Hematopoietic multipotent progenitor cell treated with erythropoietin and hydrocortisone succinate and interleukin-3 and kit ligand, for 15 days (in vitro differentiated cells): ENCODE measurements around the gene MOV10.

ENCODE experiments used
- DNase-seq: peaks from one replicate; pipeline ENCODE4 v3.0.0-alpha.2; 2015; ENCODE audit warnings: low spot score

MOV10 gene

DNA sequence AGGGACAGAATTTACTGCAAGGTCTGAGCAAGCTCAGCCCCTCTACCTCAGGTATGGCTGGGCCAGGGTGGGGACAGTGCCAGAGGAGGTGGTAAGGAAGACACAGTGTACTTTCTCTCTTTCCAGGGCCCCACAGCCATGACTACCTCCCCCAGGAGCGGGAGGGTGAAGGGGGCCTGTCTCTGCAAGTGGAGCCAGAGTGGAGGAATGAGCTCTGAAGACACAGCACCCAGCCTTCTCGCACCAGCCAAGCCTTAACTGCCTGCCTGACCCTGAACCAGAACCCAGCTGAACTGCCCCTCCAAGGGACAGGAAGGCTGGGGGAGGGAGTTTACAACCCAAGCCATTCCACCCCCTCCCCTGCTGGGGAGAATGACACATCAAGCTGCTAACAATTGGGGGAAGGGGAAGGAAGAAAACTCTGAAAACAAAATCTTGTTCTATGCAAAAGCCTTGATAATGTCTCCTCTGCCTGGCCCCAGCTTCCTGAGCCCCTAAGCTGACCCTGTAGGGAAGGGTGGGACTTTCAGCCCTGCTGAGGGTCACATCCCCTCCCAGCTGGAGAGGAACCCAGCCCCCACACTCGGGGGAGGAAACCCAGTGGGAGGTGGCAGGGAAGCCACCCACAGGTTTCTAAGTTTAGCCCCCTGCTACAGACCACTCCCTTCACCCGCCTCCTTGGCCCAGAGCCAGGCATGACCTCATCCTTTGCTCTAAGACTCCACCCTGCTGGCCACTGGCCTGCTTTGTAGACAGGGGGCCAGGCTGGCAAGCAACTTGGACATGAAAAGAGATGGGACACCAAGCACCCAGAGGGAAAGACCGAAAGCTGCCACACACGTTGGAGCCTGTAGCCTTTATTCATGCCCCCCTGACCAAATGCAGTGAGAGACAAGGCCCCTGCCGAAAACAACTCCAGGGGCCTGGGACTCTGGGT lies 26.1 kb downstream of the MOV10 start:
- DNase-seq: peak; percentile 88

DNA sequence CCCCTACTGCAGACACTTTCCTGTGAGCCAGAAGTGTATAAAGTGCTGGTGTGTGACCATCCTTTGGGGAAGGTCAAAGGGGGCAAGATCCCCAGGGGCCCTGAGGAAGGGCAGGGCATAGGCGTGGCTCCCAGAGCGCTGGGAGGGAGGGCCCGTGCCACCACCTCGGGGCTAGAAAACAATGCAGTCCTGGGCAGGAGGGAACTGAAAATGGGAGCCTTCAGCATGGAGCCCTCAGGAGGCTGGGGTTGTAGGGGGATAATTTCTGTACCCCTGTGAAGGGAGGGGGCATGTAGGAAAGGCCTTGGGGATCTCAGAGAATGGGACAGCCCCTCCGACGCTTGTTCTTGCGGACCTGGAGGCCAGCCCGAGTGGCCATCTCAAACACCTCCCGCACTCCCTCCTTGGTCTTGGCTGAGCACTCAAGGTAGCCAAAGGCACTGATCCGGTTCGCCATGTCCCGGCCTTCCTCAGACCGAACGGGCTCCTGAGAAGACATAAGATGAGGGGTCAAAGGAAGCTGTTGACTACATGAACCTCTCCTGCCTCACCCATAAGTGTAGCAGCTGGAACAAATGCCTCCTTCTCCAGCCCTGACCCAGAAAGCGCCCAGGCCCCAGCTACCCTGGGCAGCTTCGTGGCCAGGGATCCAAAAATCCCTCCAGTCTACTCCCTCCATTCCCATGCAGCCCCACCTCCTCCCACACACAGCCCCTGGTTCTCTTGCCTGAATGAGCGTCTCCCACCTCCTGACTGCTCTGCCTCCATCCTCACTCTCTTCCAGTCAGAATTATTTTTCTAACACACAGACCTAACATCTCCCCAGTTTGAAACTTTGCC lies 27.0 kb downstream of the MOV10 start:
- no peak for DNase-seq

DNA sequence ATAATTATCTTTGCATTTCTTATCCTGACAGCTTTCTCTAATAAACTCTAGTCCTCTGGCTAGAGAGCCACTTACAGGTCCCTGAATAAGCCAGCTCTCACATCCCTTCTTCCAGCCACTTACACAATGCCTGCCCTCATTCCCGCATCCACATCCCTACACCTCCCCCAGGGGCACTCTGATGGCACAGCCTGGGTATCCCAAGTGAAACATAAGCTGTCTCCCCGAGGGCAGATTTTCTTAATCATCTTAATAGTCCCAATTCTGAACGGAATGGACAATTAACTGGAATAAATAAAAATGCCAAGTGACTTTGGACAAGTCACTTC lies 27.6 kb downstream of the MOV10 start:
- no peak for DNase-seq

DNA sequence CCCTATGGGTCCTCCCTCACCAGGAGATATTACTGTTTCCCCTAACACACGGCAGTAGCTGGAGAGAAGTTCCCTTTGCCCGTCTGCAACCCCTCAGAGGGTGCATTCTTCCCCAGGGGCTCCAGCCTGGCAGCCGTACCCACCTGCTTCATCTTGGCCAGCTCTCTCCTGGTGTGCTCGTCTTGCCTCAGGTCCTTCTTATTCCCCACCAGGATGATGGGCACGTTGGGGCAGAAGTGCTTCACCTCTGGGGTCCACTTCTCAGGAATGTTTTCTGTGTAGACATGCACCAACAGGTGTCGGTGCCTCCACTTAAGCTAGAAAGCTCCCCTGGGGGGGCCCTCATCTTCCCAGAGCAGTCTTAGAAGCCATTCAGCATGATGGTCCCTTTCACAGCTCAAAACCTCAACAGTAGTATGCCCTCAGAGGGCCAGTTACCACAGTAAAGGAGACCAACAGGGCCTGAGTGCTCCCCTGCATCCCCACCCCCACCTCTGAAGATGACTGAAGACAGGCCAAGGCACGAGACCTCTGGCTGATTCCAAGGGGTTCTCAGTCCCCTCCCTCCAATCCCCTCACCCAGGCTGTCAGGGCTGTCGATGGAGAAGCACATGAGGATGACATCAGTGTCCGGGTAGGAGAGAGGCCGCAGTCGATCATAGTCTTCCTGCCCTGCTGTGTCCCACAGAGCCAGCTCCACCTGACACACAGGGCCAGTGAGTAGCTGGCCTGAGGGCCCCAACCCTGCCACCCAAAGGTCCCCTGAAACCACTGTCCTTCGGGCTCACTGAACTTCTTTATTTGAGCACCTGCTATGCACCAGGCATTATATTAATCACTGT lies 28.2 kb downstream of the MOV10 start:
- DNase-seq: no peak

DNA sequence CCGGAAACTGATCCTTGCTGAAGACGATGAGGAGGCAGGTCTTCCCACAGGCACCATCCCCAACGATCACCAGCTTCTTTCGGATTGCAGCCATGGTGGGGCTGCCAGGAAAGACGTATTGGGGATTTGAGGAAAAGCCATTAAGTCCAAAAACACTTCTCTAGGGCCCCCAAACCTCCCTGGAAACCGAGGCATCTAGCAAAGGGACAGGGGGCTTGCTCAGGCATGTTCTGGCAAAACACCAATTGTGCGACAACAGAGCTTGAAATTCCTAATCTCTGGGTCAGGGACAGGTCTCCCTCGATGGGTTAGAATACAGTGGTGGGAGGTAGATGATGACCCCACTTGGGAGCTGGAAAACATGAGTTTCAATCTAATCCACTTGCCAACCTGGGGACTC lies 29.2 kb downstream of the MOV10 start:
- DNase-seq: no peak

DNA sequence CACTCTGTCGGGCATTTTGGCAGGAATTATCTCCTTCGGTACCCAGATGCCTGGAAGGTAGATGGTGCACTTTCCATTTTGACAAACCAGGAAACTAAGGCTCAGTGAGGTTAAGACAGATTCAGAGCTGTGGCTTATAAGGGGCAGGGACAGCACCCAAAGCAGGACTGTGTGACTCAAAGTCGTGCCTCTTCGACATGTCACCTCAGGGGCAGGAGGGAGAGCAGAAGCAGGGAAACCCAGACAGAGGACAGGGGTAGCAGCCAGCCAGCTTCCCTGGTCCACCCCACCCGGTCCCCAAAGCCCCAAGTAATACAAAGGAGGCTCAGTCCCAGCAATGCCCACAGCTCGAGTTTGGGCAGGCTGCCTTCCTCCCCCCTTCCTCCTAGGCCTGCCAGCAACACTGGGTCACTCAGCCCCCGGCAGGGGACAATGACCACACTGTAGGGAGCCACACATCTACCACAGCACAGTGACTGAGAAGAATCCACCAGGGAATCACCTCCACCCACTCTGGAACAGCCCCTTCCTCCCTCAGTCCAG lies 30.0 kb downstream of the MOV10 start:
- no peak for DNase-seq

DNA sequence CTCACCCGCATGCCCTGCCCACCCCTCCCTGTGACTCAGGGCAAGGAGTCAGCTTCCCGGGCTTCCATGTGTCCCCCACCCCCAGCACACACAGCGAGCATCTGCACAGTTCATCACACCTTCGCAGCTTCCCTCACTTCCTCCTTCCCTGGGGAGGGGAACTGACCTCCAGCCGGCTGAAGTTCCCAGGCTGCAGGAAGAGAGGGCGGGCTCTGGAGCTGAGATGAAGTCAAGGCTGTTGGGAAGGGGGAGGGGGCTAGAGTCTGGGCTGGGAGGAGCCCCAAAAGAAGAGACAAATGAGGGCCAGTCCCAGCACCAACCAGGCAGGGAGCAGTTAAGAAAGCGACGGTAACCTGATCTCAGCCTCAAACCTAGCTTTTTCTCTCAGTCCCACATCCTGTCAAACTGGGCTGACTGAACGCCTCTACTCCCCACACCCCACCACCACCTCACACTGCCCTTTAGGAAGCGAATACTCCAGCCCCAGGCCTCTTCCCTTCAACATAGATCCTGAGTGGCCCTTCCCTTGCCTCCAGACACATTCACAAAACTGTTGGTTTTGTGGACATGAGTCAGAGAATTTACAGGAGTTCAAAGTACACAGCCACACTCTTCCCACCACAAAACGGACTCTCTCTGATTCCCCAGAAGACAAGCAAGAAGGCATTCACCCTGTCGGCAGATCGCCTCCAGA lies 30.6 kb downstream of the MOV10 start:
- no peak for DNase-seq

DNA sequence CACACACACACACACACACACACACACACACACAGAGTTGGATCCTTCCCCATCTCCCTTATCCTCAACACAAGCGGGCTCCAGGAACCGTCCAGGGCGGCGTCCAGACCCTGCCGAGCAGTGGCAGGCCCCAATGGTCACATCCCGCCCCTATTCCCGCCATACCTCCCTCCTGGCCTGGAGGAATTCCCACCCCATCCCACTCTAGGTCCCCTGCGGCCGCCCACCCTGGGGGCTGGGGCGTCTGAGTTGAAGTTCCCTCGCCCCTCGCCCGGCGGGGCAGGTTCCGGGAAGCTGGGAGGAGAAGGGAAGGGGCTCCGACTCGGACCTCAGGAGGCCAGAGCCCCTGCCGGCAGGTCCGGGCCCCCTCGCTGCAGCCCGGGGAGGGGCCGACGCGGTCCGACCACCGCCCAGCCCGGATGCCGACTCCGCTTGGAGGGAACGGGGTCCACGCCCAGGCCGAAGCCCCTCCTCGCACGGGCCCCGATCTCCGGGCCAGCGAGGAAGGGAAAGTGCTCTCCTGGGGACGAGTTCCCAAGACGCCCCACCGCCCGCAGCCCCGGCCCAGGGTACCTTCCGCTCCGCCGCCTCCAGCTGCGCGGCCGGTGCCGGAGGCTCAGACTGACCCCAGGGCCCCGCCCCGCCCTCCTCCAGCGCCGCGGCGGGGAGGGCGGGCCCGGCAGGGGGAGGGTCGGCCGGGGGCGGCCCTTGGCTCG lies 32.2 kb downstream of the MOV10 start, which contains the start of gene RHOC:
TSS of gene RHOC (minus strand) at position 623 of the 716 bp plus-strand sequence. CDS start 3,328 bp downstream, outside the sequence.
- no peak for DNase-seq

DNA sequence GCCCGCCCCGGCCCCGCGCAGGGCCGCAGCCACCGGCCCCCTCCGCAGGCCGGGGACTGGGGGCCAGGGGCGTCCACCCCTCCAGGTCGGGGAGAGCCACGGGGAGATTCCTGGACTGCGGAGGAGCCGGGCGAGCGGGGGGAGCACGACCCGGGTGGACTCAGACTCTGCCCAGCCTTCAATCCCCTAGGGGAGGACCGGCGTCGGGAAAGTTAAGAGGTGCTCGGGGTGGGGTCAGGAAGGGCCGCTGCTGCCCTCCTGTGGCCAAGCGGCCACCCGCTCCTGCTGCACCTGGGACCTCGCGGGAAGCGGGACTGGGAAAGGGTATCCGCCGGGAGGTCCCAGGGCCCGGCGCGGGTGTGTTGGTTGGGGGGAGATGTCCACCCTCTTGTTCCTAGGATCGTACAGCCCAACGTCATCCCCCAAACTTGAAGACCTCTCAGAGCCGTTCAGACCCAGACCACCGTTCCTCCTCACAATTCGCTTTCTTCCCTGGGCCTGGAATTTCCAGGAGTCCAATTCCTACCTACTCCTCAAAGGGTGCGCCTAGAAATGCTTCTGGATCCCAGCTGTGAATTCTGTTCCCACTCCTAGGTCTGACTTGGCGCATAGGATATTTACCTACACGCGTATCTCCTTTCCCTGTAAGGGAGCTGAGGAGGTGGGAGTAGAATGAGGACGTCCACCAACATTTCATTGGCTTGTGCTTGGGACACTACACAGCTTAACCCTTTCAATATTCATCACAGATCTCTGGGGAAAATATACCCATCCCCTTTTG lies 33.0 kb downstream of the MOV10 start:
- peak; percentile 73 for DNase-seq

DNA sequence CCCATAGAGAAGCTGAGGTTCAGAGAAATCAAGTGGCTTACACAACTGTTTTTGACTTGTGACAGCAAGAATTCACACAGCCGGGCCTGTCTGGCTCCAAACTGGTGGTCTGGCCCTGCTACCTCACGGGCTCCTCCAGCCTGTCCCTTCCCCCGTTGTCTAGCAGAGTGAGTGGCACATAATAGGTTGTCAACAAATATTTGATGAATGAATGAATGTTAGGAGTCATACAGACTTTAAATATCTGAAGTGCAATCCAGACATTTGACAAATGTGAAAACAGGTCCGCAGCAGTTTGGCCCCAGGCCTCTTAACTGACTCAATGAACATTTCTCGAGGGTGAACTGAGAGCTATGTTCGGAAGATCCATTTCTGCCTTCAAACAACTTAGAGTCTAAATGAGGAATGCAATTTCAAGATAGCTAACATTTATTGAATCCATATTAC lies 33.6 kb downstream of the MOV10 start:
- no peak for DNase-seq

DNA sequence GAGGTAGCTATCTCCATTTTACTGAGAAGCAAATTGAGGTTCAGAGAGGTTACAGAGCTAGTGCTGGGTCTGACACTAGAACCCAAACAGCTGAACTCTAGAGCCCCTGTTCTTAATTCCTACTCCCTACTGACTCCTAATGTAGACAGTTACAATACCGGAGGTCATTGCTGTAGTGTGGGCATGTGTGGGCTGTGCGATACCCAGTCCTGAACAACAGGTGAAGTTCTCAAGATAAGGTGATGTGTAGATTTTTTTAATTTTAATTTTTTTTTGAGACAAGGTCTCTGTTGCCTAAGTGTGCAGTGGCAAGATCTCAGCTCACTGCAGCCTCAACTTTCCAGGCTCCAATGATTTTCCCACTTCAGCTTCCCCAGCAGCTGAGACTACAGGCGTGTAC lies 34.0 kb downstream of the MOV10 start:
- no peak for DNase-seq

DNA sequence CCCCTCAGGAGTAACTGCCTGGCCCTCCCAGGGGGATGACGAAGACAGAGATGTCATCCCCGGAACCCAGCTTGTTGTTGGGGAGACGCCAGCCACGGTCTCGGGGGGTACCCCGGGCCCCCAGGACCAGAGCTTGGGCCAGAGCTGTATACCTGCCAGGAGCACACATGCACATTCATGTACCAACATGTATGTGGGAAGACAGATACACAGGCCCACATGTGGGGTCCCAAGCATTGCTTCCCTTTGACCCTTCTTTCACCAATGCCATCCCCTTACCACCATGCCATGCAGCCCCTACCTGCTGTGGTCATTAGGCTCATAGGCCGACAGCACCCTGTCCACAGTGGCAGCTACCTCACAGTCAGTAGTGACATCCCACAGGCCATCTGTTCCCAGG lies 35.7 kb downstream of the MOV10 start:
- no peak for DNase-seq

DNA sequence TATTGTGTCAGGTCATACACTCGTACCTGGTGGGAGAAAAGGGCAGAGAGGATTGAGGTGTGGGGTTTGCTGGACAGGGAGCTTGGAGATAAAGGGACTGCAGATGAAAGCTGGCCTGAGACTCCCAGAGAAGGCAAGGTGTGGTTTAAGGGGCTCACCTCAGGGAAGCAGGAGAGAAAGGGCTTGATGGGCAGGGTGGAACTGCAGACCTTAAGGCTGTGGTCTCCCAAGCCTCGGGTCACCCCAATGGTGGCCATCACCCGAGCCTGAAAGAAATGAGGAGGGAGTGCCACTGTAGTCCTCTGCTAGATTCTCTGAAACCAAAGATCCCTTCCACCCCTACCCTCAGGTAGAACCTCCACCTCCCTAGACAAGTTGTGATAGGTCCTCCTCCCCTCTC lies 36.1 kb downstream of the MOV10 start:
- no peak for DNase-seq

DNA sequence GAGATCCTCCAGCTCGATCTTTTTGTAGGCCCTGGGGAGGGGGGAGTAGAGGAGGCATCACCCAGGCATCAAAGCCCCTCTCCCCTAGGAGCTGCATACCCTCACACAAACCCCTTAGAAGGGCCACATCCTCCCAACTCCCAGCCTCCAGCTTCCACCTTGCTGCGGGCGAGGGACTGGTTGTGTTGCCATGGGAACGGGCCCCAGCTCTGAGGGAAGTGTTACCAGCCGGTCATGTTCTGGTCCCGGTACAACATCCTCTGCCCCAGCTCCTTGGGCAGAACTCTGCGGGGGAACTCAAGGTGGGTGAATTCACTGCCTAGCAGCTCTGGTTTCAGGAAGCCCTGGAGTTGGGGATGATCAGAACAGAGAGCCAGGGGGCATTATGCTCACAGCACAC lies 36.6 kb downstream of the MOV10 start:
- DNase-seq: no peak

DNA sequence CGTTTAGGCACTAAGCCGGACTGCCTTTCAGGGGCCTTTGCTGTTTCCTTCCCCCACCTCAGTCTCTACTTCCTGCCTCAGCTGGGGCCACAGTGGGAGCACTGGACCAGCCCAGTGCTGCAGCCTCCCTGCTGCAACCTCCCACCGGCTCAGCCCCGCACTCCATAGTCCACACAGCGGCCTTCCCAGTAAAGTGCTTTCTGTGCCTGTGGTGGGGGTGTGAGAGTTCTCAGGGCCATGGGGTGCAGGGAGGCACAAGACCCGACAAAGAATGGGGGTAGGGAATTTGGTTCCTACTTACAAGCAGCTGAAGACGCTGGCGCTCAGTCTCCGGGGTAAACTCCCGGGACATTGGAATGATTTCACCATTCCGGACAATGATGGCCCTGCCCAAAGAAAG lies 37.2 kb downstream of the MOV10 start:
- DNase-seq: no peak

DNA sequence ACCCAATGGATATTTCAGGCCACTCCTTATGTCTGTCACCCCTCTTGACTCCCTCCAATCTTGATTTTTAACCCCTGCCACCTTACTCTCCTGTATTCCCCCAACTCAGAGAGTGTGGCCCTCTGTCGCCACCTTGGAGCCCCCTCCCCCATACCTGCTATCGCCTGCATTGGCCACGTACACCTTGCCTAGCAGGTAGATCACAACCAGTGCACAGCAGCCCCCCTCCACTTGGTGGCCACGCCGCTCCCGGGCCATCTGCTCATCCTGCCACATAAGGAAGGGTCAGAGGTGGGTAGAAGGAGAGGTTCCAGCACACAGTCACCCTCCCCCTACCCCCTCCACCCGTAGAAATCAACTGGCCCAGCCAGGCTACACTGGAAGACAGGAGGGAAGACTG lies 37.7 kb downstream of the MOV10 start:
- DNase-seq: no peak

DNA sequence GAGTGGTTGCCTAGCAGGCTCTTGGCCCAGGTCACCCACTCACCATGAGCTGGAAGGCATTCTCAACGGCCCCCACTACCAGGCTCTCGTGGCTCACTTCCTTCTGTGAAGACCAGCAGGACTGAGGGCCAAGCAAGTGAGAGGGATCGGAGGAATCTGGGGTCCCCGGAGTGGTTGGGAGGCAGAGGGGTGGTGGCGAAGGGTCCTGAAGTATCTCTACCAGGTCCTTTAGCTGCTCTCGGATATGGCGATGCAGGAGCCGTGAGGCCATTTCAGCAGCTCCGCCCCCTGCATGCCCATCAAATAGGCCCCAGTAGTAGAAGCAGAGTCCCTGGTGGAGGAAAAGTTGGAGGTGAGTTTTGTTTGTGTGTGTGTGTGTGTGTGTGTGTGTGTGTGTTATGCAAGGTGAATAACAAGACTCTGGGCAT lies 38.3 kb downstream of the MOV10 start:
- no peak for DNase-seq

DNA sequence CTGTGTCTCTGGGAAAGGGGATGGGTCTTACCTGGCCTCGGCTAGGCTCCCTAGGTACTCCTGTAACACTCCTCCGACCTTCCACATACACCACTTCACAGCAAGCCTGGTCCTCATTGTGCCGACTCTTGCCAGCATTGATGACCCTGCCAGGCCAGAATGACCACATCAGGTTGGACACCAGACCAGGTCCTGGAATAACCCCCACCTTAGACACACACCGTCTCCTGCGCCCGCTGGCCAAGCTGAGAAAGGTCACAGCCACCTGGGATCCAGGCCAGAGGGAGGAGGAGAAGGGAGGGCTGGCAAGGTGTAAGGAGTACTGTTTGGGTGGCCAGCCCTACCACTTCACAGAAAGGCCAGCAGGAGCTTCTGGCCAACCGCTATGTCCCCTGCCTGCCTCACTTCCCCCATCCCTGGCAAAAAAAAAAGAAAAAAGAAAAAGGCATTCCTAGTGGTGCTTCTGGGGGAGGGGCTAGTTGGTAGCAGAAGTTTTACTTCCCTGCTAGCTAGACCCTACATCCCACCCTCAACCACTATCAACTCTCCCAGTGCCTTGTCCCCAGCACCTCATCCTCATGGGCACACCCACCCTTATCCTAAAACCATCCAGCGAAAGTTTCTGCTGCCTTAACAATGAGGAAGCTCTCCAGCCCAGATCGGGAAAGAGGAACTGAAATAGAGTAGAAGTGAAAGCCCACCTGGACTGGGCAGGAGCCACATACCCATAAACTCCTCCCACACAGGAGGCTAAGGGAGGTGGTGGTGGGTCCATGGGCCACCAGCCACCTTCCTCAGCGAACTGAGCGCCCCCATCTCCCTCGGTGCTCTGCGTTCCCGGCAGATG lies 39.2 kb downstream of the MOV10 start:
- DNase-seq: no peak
